ENCODE measurements around the gene CIAO1. TPM values are rescaled to one million over a fixed set of nuclear protein-coding genes. Genes with fewer than 3 reads are reported as not detected.
A peak's percentile ranks its signal among the peaks of the same experiment; 100 is the strongest.

The CIAO1 gene
- total and polyA plus RNA-seq, 2 donors: 38.6 to 51.3 TPM

DNA sequence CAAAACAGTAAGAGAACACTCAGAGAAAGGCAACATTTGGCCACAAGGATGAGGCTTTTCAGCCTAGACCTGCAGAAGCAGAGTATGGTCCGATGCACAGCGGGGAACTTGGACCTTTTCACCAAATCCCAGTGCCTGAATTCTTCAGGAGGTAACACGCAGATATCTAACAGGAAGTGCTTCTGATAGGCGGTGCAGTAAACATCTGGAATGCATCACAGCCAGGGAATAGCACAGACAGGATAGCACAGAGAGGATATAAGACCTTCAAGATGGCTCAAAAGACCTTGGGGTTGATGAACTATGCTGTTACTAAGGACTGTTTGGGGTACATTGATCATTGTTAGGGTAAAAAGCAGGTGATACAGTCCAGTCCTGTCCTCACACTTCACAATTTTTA lies 1.9 kb upstream of the CIAO1 start:
- Histone ChIP-seq H3K27me3 (ENCODE audit: control insufficient read depth in 2 of 2, insufficient read depth in 1 of 2, low read length in 1 of 2) (no peaks in the 10 kb centered on the region), H3K4me3 (ENCODE audit: low read length in 2 of 2) (no peak overlapping the region), H3K4me1 (ENCODE audit: control insufficient read depth in 2 of 2, insufficient read depth in 2 of 2, low read length in 2 of 2) (peaks cover 25 to 31% of the 10 kb centered on the region in 2 donors), H3K9me3 (ENCODE audit: control insufficient read depth in 2 of 2, insufficient read depth in 1 of 2, low read length in 1 of 2) (no peaks in the 10 kb centered on the region), H3K36me3 (ENCODE audit: control insufficient read depth in 2 of 2, insufficient read depth in 2 of 2, low read length in 1 of 2) (peaks cover 40 to 55% of the 10 kb centered on the region in 2 donors), H3K27ac (ENCODE audit: low read depth in 1 of 2, low read length in 1 of 2) (no peak overlapping the region)
- 96% methylated on average over 4 of the region's 4 CpGs for WGBS
- DNase-seq (ENCODE audit: low read depth in 6 of 9, low spot score in 9 of 9): no peak

- WGBS: 14% methylated on average over 33 of the region's 33 CpGs
- peak in 3 of 9 donors; percentile 9 to 53 (median 27) for DNase-seq (ENCODE audit: low read depth in 6 of 9, low spot score in 9 of 9)
- H3K4me3 ChIP-seq (ENCODE audit: low read length in 2 of 2): peak overlapping the region; percentile 83 to 90
- H3K9me3 ChIP-seq (ENCODE audit: control insufficient read depth in 2 of 2, insufficient read depth in 1 of 2, low read length in 1 of 2): no peaks in the 10 kb centered on the region
- peak overlapping the region in 1 of 2 donors; percentile 15 for H3K27ac ChIP-seq (ENCODE audit: low read depth in 1 of 2, low read length in 1 of 2)
- H3K4me1 ChIP-seq (ENCODE audit: control insufficient read depth in 2 of 2, insufficient read depth in 2 of 2, low read length in 2 of 2): peaks cover 22 to 31% of the 10 kb centered on the region in 2 donors
- H3K36me3 ChIP-seq (ENCODE audit: control insufficient read depth in 2 of 2, insufficient read depth in 2 of 2, low read length in 1 of 2): peaks cover 40 to 54% of the 10 kb centered on the region in 2 donors
- H3K27me3 ChIP-seq (ENCODE audit: control insufficient read depth in 2 of 2, insufficient read depth in 1 of 2, low read length in 1 of 2): no peaks in the 10 kb centered on the region
Measured at GRCh38 chr2:96264656-96265348, 1.2 kb upstream of the CIAO1 start.

GRCh38 chr2:96265349-96265839 lies 631 bp upstream of the CIAO1 start:
- peak in 2 of 9 donors; percentile 2 to 17 for DNase-seq (ENCODE audit: low read depth in 6 of 9, low spot score in 9 of 9)
- peaks cover 19 to 31% of the 10 kb centered on the region in 2 donors for H3K4me1 ChIP-seq (ENCODE audit: control insufficient read depth in 2 of 2, insufficient read depth in 2 of 2, low read length in 2 of 2)

DNA sequence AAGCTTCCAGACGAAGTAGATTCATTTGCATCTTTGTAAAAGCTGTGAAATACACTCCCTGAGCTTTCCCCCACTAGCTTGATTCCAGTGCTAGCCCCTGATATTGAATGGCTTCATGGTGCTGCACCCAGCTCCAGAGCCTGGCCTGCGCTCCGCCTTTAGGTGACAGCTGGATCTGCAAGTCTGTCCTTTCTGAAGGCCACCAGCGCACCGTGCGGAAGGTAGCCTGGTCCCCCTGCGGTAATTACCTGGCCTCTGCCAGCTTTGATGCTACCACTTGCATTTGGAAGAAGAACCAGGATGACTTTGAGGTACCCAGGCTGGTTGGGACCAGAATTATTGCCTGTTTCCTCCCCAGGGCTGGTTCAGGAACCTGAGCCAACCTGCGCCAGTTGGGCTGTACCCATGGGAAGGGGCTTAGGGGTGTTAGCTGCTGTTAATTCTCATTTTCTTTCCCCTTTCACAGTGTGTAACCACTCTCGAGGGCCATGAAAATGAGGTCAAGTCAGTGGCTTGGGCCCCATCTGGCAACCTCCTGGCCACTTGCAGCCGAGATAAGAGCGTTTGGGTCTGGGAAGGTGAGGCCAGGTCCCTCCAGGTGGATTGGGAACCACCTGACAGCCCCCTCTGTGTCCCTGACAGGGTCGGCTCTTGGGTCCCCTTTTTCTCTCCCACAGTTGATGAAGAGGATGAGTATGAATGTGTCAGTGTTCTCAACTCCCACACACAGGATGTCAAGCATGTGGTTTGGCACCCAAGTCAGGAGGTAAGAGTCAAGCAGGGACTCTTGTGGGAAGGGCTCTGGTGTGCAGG lies 1.3 kb downstream of the CIAO1 start:
- peak in 4 of 9 donors; percentile 9 to 47 (median 24) for DNase-seq (ENCODE audit: low read depth in 6 of 9, low spot score in 9 of 9)
- Histone ChIP-seq H3K36me3 (ENCODE audit: control insufficient read depth in 2 of 2, insufficient read depth in 2 of 2, low read length in 1 of 2) (peaks cover 38 to 51% of the 10 kb centered on the region in 2 donors), H3K9me3 (ENCODE audit: control insufficient read depth in 2 of 2, insufficient read depth in 1 of 2, low read length in 1 of 2) (no peaks in the 10 kb centered on the region), H3K4me3 (ENCODE audit: low read length in 2 of 2) (peak overlapping the region in 1 of 2 donors; percentile 90), H3K27ac (ENCODE audit: low read depth in 1 of 2, low read length in 1 of 2) (no peak overlapping the region), H3K4me1 (ENCODE audit: control insufficient read depth in 2 of 2, insufficient read depth in 2 of 2, low read length in 2 of 2) (peaks cover 19 to 31% of the 10 kb centered on the region in 2 donors), H3K27me3 (ENCODE audit: control insufficient read depth in 2 of 2, insufficient read depth in 1 of 2, low read length in 1 of 2) (no peaks in the 10 kb centered on the region)
- WGBS: 86% methylated on average over 12 of the region's 12 CpGs

More at GRCh38 chr2:96265349-96265839, 631 bp upstream of the CIAO1 start:
- Histone ChIP-seq H3K9me3 (ENCODE audit: control insufficient read depth in 2 of 2, insufficient read depth in 1 of 2, low read length in 1 of 2) (no peaks in the 10 kb centered on the region), H3K4me3 (ENCODE audit: low read length in 2 of 2) (peak overlapping the region; percentile 83 to 90), H3K27me3 (ENCODE audit: control insufficient read depth in 2 of 2, insufficient read depth in 1 of 2, low read length in 1 of 2) (no peaks in the 10 kb centered on the region), H3K36me3 (ENCODE audit: control insufficient read depth in 2 of 2, insufficient read depth in 2 of 2, low read length in 1 of 2) (peaks cover 40 to 51% of the 10 kb centered on the region in 2 donors), H3K27ac (ENCODE audit: low read depth in 1 of 2, low read length in 1 of 2) (peak overlapping the region; percentile 65 to 91)
- under 1% methylated on average over 49 of the region's 49 CpGs for WGBS

DNA sequence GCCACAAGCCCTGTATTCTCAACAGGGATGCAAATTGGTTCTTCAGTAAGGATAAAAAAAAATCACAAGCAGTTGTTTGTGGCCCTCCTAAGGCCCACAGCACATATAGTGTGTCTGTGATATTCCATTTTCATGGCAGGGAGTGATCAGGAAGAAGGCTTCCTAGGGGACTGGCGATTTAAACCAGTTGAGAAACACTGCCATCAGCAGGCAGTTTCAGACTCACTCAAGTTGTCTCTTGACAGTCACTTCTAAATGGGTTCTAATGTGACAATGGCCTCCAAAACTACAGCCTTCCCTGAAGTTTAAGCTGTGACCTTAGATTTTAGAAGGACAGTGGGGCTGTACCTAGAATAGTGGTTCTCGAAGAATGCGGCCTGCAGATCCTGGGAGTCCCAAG lies 6.0 kb downstream of the CIAO1 start:
- no peaks in the 10 kb centered on the region for H3K9me3 ChIP-seq (ENCODE audit: control insufficient read depth in 2 of 2, insufficient read depth in 1 of 2, low read length in 1 of 2)
- H3K27me3 ChIP-seq (ENCODE audit: control insufficient read depth in 2 of 2, insufficient read depth in 1 of 2, low read length in 1 of 2): no peaks in the 10 kb centered on the region
- no peak for DNase-seq (ENCODE audit: low read depth in 6 of 9, low spot score in 9 of 9)
- peaks cover 69 to 82% of the 10 kb centered on the region in 2 donors for H3K36me3 ChIP-seq (ENCODE audit: control insufficient read depth in 2 of 2, insufficient read depth in 2 of 2, low read length in 1 of 2)
- H3K4me1 ChIP-seq (ENCODE audit: control insufficient read depth in 2 of 2, insufficient read depth in 2 of 2, low read length in 2 of 2): peaks cover 6 to 10% of the 10 kb centered on the region in 2 donors
- 97% methylated on average over 3 of the region's 3 CpGs for WGBS
- H3K27ac ChIP-seq (ENCODE audit: low read depth in 1 of 2, low read length in 1 of 2): no peak overlapping the region
- H3K4me3 ChIP-seq (ENCODE audit: low read length in 2 of 2): no peak overlapping the region

DNA sequence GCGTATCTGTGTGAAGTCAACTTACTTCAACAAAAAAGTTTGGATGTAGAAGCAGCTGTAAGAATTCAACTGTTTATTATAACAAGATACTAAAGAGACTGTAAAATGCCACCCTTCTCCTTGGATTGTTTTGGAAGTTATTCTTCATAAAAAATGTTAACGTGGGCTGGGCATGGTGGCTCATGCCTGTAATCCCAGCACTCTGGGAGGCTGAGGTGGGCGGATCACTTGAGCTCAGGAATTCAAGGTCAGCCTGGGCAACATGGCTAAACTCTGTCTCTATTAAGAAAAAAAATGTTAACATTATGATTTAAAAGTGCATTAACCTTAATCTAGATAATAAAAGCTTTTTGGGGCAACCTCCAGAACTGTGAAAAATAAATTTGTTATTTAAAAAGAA lies 7.7 kb downstream of the CIAO1 start:
- DNase-seq (ENCODE audit: low read depth in 6 of 9, low spot score in 9 of 9): no peak
- 97% methylated on average over 3 of the region's 3 CpGs for WGBS
- Histone ChIP-seq H3K4me3 (ENCODE audit: low read length in 2 of 2) (no peak overlapping the region), H3K27ac (ENCODE audit: low read depth in 1 of 2, low read length in 1 of 2) (no peak overlapping the region), H3K4me1 (ENCODE audit: control insufficient read depth in 2 of 2, insufficient read depth in 2 of 2, low read length in 2 of 2) (no peaks in the 10 kb centered on the region), H3K27me3 (ENCODE audit: control insufficient read depth in 2 of 2, insufficient read depth in 1 of 2, low read length in 1 of 2) (no peaks in the 10 kb centered on the region), H3K36me3 (ENCODE audit: control insufficient read depth in 2 of 2, insufficient read depth in 2 of 2, low read length in 1 of 2) (peaks cover 73 to 85% of the 10 kb centered on the region in 2 donors), H3K9me3 (ENCODE audit: control insufficient read depth in 2 of 2, insufficient read depth in 1 of 2, low read length in 1 of 2) (no peaks in the 10 kb centered on the region)

- no peak for DNase-seq (ENCODE audit: low read depth in 6 of 9, low spot score in 9 of 9)
- no peaks in the 10 kb centered on the region for H3K27me3 ChIP-seq (ENCODE audit: control insufficient read depth in 2 of 2, insufficient read depth in 1 of 2, low read length in 1 of 2)
- no peaks in the 10 kb centered on the region for H3K9me3 ChIP-seq (ENCODE audit: control insufficient read depth in 2 of 2, insufficient read depth in 1 of 2, low read length in 1 of 2)
- H3K4me3 ChIP-seq (ENCODE audit: low read length in 2 of 2): no peak overlapping the region
- WGBS: 96% methylated on average over 7 of the region's 7 CpGs
- no peak overlapping the region for H3K27ac ChIP-seq (ENCODE audit: low read depth in 1 of 2, low read length in 1 of 2)
- peaks cover 73 to 86% of the 10 kb centered on the region in 2 donors for H3K36me3 ChIP-seq (ENCODE audit: control insufficient read depth in 2 of 2, insufficient read depth in 2 of 2, low read length in 1 of 2)
- no peaks in the 10 kb centered on the region for H3K4me1 ChIP-seq (ENCODE audit: control insufficient read depth in 2 of 2, insufficient read depth in 2 of 2, low read length in 2 of 2)
Measured at GRCh38 chr2:96274355-96275056, 8.5 kb downstream of the CIAO1 start.

- H3K27ac ChIP-seq (ENCODE audit: low read depth in 1 of 2, low read length in 1 of 2): no peak overlapping the region
- WGBS: 97% methylated on average over 21 of the region's 21 CpGs
- no peaks in the 10 kb centered on the region for H3K9me3 ChIP-seq (ENCODE audit: control insufficient read depth in 2 of 2, insufficient read depth in 1 of 2, low read length in 1 of 2)
- no peaks in the 10 kb centered on the region for H3K27me3 ChIP-seq (ENCODE audit: control insufficient read depth in 2 of 2, insufficient read depth in 1 of 2, low read length in 1 of 2)
- no peaks in the 10 kb centered on the region for H3K4me1 ChIP-seq (ENCODE audit: control insufficient read depth in 2 of 2, insufficient read depth in 2 of 2, low read length in 2 of 2)
- peaks cover 75 to 88% of the 10 kb centered on the region in 2 donors for H3K36me3 ChIP-seq (ENCODE audit: control insufficient read depth in 2 of 2, insufficient read depth in 2 of 2, low read length in 1 of 2)
- no peak overlapping the region for H3K4me3 ChIP-seq (ENCODE audit: low read length in 2 of 2)
- no peak for DNase-seq (ENCODE audit: low read depth in 6 of 9, low spot score in 9 of 9)
Measured at GRCh38 chr2:96276787-96277499, 10.9 kb downstream of the CIAO1 start.
